B cell (primary cell): ENCODE data around the gene OR7A5. TPM values are rescaled to one million over a fixed set of nuclear protein-coding genes. Genes with fewer than 3 reads are reported as not detected.
"Not testable (repeated sequence)": the region's sequence is repeated elsewhere in the genome, so short reads cannot be mapped to it uniquely, and the experiment has no call there.

Experiments used
- ATAC-seq: fragments of 200-7000 bp; cut with Tn5 transposase; one replicate; pipeline ENCODE4 v1.10.0; 2021; ENCODE audit warnings: low read depth, mild to moderate bottlenecking, moderate number of reproducible peaks, moderate library complexity
- CTCF ChIA-PET: fragments of 350-600 bp; sonication (Branson Sonifier 250); formaldehyde crosslinking; loops from one replicate; lab custom pipeline; 2021; ENCODE audit warnings: antibody characterized with exemption, inconsistent platforms; lab: Charles Lee
- POLR2A ChIA-PET: fragments of 350-600 bp; sonication (Branson Sonifier 250); formaldehyde crosslinking; loops from one replicate; lab custom pipeline; 2021; ENCODE audit warnings: antibody characterized with exemption; lab: Charles Lee
- DNase-seq: peaks from one replicate; pipeline ENCODE4 v3.0.0; 2013
- H2AFZ ChIP-seq: 2 replicates; pipeline ENCODE4 v1.6.1; 2012; ENCODE audit warnings: mild to moderate bottlenecking, low read depth, low read length; ENCODE audit not compliant: insufficient read depth, poor library complexity, severe bottlenecking
- H3K27ac ChIP-seq, 2 donors: 1 replicate in 1 of 2; 2 replicates in 1 of 2; pipeline ENCODE4 v1.5.1; 2012 to 2013; ENCODE audit warnings: low read length in 2 of 2, mild to moderate bottlenecking in 2 of 2, moderate library complexity in 1 of 2
- H3K27me3 ChIP-seq, 4 experiments: fragments of 200-600 bp in 1 of 4; sonication (generic) in 1 of 4; replicated peaks in 1 of 4; 1 replicate in 2 of 4; 2 replicates in 2 of 4; pipeline versions ENCODE4 v1.6.1 to v1.7.0; 2013 to 2016; ENCODE audit warnings: low read length in 3 of 4, mild to moderate bottlenecking in 2 of 4, mixed read lengths in 1 of 4, moderate library complexity in 1 of 4; ENCODE audit not compliant: insufficient read depth in 4 of 4, control insufficient read depth in 3 of 4; ENCODE audit errors: control extremely low read depth in 1 of 4
- H3K36me3 ChIP-seq, 2 experiments: replicated peaks in 1 of 2; 1 replicate in 1 of 2; 2 replicates in 1 of 2; pipeline versions ENCODE4 v1.6.1 to v1.7.1; 2013; ENCODE audit warnings: low read length in 1 of 2; ENCODE audit not compliant: insufficient read depth in 2 of 2, control insufficient read depth in 1 of 2; ENCODE audit errors: control extremely low read depth in 1 of 2, extremely low read depth in 1 of 2
- H3K4me1 ChIP-seq, 2 donors: fragments of 200-600 bp in 1 of 2; sonication (generic) in 1 of 2; 1 replicate in 1 of 2; 2 replicates in 1 of 2; pipeline versions ENCODE4 v1.5.1 to v1.6.1; 2013 to 2017; ENCODE audit warnings: low read length in 2 of 2; ENCODE audit not compliant: control insufficient read depth in 2 of 2, insufficient read depth in 2 of 2
- H3K4me2 ChIP-seq: replicated peaks from 2 replicates; pipeline ENCODE3; 2012; ENCODE audit warnings: mild to moderate bottlenecking, low read depth, low read length; ENCODE audit not compliant: poor library complexity, severe bottlenecking
- H3K4me3 ChIP-seq, 5 experiments: fragments of 200-600 bp in 1 of 5; sonication (generic) in 1 of 5; 1 replicate in 3 of 5; 2 replicates in 2 of 5; pipeline versions ENCODE4 v1.5.1 to v1.7.0; 2011 to 2016; ENCODE audit warnings: low read length in 4 of 5, mild to moderate bottlenecking in 4 of 5, low read depth in 2 of 5, control low read depth in 1 of 5, moderate library complexity in 1 of 5; ENCODE audit not compliant: insufficient read depth in 1 of 5; ENCODE audit errors: control extremely low read depth in 1 of 5, extremely low read depth in 1 of 5
- H3K79me2 ChIP-seq: fragments of 200-600 bp; sonication (generic); one replicate; pipeline ENCODE4 v1.6.0; 2016; ENCODE audit warnings: low read length; ENCODE audit not compliant: control insufficient read depth, insufficient read depth
- H3K9ac ChIP-seq: fragments of 200-600 bp; sonication (generic); 2 replicates; pipeline ENCODE4 v1.6.1; 2017; ENCODE audit warnings: mild to moderate bottlenecking, low read length, moderate library complexity
- H3K9me3 ChIP-seq, 3 donors: one replicate each; pipeline versions ENCODE4 v1.6.1 to v1.7.1; 2013; ENCODE audit warnings: low read length in 2 of 3; ENCODE audit not compliant: control insufficient read depth in 2 of 3, insufficient read depth in 1 of 3; ENCODE audit errors: control extremely low read depth in 1 of 3
- H4K20me1 ChIP-seq: 2 replicates; pipeline ENCODE4 v1.6.0; 2012; ENCODE audit warnings: mild to moderate bottlenecking, low read length; ENCODE audit not compliant: insufficient read depth, control insufficient read depth, poor library complexity, severe bottlenecking
- H3K27ac Mint-ChIP-seq: one replicate; pipeline ENCODE4 v1.8.0; 2021; ENCODE audit warnings: mixed read lengths
- H3K27me3 Mint-ChIP-seq: one replicate; pipeline ENCODE4 v1.8.0; 2021; ENCODE audit warnings: mixed read lengths
- H3K4me1 Mint-ChIP-seq: one replicate; pipeline ENCODE4 v1.8.0; 2021; ENCODE audit warnings: mixed read lengths
- H3K4me3 Mint-ChIP-seq: one replicate; pipeline ENCODE4 v1.8.0; 2021; ENCODE audit warnings: mixed read lengths
- H3K9me3 Mint-ChIP-seq: one replicate; pipeline ENCODE4 v1.8.0; 2022; ENCODE audit warnings: mixed read lengths; ENCODE audit not compliant: insufficient read depth
- CTCF ChIP-seq: fragments of 200-600 bp; IDR thresholded peaks from one replicate; pipeline ENCODE4 v1.8.0; 2022; ENCODE audit warnings: antibody characterized with exemption, mild to moderate bottlenecking
- EZH2 ChIP-seq: IDR thresholded peaks from 2 replicates; pipeline ENCODE4 v1.6.1; 2012; ENCODE audit warnings: borderline replicate concordance, low read depth, mild to moderate bottlenecking, moderate library complexity, low read length; ENCODE audit not compliant: insufficient read depth, poor library complexity, severe bottlenecking
- WGBS: methylation state at CpG from one replicate; pipeline ENCODE4 v1.1.5; 2013; ENCODE audit warnings: missing lambda C conversion rate; ENCODE audit not compliant: insufficient coverage; 5-methylcytosine and 5-hydroxymethylcytosine counted together
- intact Hi-C: fragments of 100-400 bp; cut with micrococcal nuclease; formaldehyde crosslinking; loops from one replicate; pipeline ENCODE4 v1.10.0; 2022
- polyA plus RNA-seq: library from polyadenylated mRNA; depleted of rRNA; stranded (reverse); fragments of >200 nt; gene quantifications from 2 replicates; pipeline ENCODE4 v1.2.3, GENCODE V29; 2012
- total RNA-seq, 2 donors: library from RNA; stranded (reverse); fragments of 120-200 nt in 1 of 2; gene quantifications; 1 replicate in 1 of 2; 2 replicates in 1 of 2; pipeline versions ENCODE4 v1.2.3 to v1.2.4, GENCODE V29; 2013 to 2022

Gene OR7A5
- total and polyA plus RNA-seq, 2 donors (not counting 1 experiment from before 2014, with no cell fraction given), result not detected

GRCh38 chr19:14786421-14786851, 48.5 kb downstream of the OR7A5 start:
- Mint-ChIP-seq H3K4me1 (peaks cover 33% of the 10 kb centered on the region), H3K27ac (peak overlapping the region; percentile 63), H3K9me3 (no peaks in the 10 kb centered on the region), H3K27me3 (peaks cover 3% of the 10 kb centered on the region), H3K4me3 (peak overlapping the region; percentile 69)
- Histone ChIP-seq H2AFZ (peak overlapping the region; percentile 68), H3K79me2 (no peaks in the 10 kb centered on the region), H3K4me3 (no peak overlapping the region), H3K27ac (no peak overlapping the region), H3K4me1 (peaks cover 20 to 36% of the 10 kb centered on the region in 2 donors), H3K27me3 (peaks cover 0 to 3% (median 0%) of the 10 kb centered on the region in 4 experiments), H4K20me1 (no peaks in the 10 kb centered on the region), H3K9me3 (peaks cover 0 to 14% (median 0%) of the 10 kb centered on the region in 3 donors), H3K36me3 (no peaks in the 10 kb centered on the region), H3K9ac (no peak overlapping the region), H3K4me2 (peak overlapping the region; percentile 60)
- intact Hi-C loops, result loop anchor here (5.0 kb wide), 1 partner anchor 214 kb away; the partner anchor contains the start of gene NDUFB7
- peak; percentile 52 for DNase-seq
- TF ChIP-seq EZH2 (no peak), CTCF (peak; percentile 87)
- peak; percentile 44 for ATAC-seq
- POLR2A ChIA-PET, result no interaction called here
- CTCF ChIA-PET, result interaction anchor here (0.8 to 1.5 kb wide), 10 partner anchors 9 to 365 kb away, joined by 3 to 8 read pairs (median 4); no protein-coding TSS in a partner anchor
- WGBS, result 19% methylated on average over 13 of the region's 18 CpGs

- H3K27me3 ChIP-seq, H3K9ac ChIP-seq, H3K9me3 Mint-ChIP-seq, H3K4me3 ChIP-seq, H4K20me1 ChIP-seq, H3K79me2 ChIP-seq, H3K36me3 ChIP-seq, POLR2A ChIA-PET, H3K27me3 Mint-ChIP-seq: not testable (repeated sequence)
- Mint-ChIP-seq H3K4me3 (peak overlapping the region; percentile 61), H3K4me1 (peaks cover 37% of the 10 kb centered on the region), H3K27ac (peak overlapping the region; percentile 88)
- H3K27ac ChIP-seq, result peak overlapping the region; percentile 0 to 54
- H3K4me2 ChIP-seq, result peak overlapping the region; percentile 48
- CTCF ChIA-PET, result interaction anchor here (1.0 to 1.5 kb wide), 4 partner anchors 10 to 26 kb away, joined by 3 to 5 read pairs (median 4); no protein-coding TSS in a partner anchor
- peaks cover 0 to 14% (median 0%) of the 10 kb centered on the region in 3 donors for H3K9me3 ChIP-seq
- DNase-seq, result peak; percentile 42
- intact Hi-C loops, result loop anchor here (5.0 kb wide), 1 partner anchor 213 kb away; the partner anchor contains the start of gene NDUFB7
- 42% methylated on average over 5 of the region's 11 CpGs for WGBS
- peak; percentile 23 for ATAC-seq
- H2AFZ ChIP-seq, result peak overlapping the region; percentile 11
- peaks cover 20 to 42% of the 10 kb centered on the region in 2 donors for H3K4me1 ChIP-seq
Measured at GRCh38 chr19:14785102-14785793, 49.7 kb downstream of the OR7A5 start.

GRCh38 chr19:14784730-14785101, 50.3 kb downstream of the OR7A5 start:
- H3K79me2 ChIP-seq, H3K4me3 ChIP-seq, H3K9ac ChIP-seq, POLR2A ChIA-PET, H3K36me3 ChIP-seq, H3K27me3 Mint-ChIP-seq, H3K9me3 Mint-ChIP-seq, H3K27me3 ChIP-seq, CTCF ChIA-PET, H4K20me1 ChIP-seq, H2AFZ ChIP-seq: not testable (repeated sequence)
- 8% methylated on average over 6 of the region's 10 CpGs for WGBS
- Mint-ChIP-seq H3K4me1 (peaks cover 37% of the 10 kb centered on the region), H3K4me3 (peak overlapping the region; percentile 45), H3K27ac (peak overlapping the region; percentile 75)
- peak overlapping the region; percentile 48 for H3K4me2 ChIP-seq
- H3K9me3 ChIP-seq, result peaks cover 0 to 14% (median 0%) of the 10 kb centered on the region in 3 donors
- ATAC-seq (peak; percentile 55), DNase-seq (peak; percentile 37)
- peaks cover 20 to 42% of the 10 kb centered on the region in 2 donors for H3K4me1 ChIP-seq
- H3K27ac ChIP-seq, result peak overlapping the region; percentile 0 to 54
- intact Hi-C loops, result loop anchor here (5.0 kb wide), 1 partner anchor 212 kb away; the partner anchor contains the start of gene NDUFB7
